ENCODE data around the gene TGFB1I1. TPM values are rescaled to one million over a fixed set of nuclear protein-coding genes. Genes with fewer than 3 reads are reported as not detected.
"Not testable (repeated sequence)": the region's sequence is repeated elsewhere in the genome, so short reads cannot be mapped to it uniquely, and the experiment has no call there.

Gene TGFB1I1
- total RNA-seq, 1 experiment from 2014 or later: 9.3 TPM

DNA sequence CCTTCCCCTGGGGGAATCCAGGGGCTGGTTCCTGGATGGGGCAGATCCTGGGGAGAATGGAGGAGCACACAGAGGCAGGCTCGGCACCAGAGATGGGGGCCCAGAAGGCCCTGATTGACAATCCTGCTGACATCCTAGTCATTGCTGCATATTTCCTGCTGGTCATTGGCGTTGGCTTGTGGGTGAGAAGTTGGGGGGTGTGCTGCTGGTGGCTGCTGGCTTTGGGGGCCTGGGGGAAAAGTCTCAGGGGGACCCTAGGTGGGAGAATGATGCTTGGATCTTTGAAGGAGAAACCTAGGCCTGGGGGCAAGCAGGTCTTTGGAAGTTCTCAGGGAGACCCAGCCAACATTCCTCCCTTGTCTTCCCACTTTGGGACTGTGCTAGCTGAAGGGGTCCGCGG, 11.1 kb downstream of the TGFB1I1 start, which contains the start of gene SLC5A2:
TSS of gene SLC5A2 (plus strand) at position 43 of the 400 bp plus-strand sequence. CDS start at position 57, 14 bp downstream.
- no peaks in the 10 kb centered on the region for H3K9me3 Mint-ChIP-seq (ENCODE audit: unreplicated experiment)
- H3K27me3 ChIP-seq (replicated peaks; ENCODE audit: control insufficient read depth, insufficient read depth, low read length): no peaks in the 10 kb centered on the region
- no peak within 1 kb of the TSS for H3K4me3 Mint-ChIP-seq (ENCODE audit: unreplicated experiment)
- BruUV-seq (replicated peaks): no TSS peak
- DNase-seq: no peak
- POLR2A ChIA-PET: no interaction called here
- no peak within 1 kb of the TSS for H3K27ac Mint-ChIP-seq (ENCODE audit: unreplicated experiment)
- H3K36me3 Mint-ChIP-seq (ENCODE audit: insufficient read depth, unreplicated experiment): peaks cover 13% of the 10 kb centered on the region
- H3K4me1 ChIP-seq: peaks cover 21% of the 10 kb centered on the region
- H3K4me1 Mint-ChIP-seq (ENCODE audit: low read depth, unreplicated experiment): no peaks in the 10 kb centered on the region
- no peak within 1 kb of the TSS for H3K4me3 ChIP-seq (ENCODE audit: low read depth, low read length)
- H3K27me3 Mint-ChIP-seq (ENCODE audit: insufficient read depth, unreplicated experiment): no peaks in the 10 kb centered on the region
- H3K36me3 ChIP-seq (ENCODE audit: control insufficient read depth, insufficient read depth, low read length): no peaks in the 10 kb centered on the region
- CTCF ChIA-PET: no interaction called here
- intact Hi-C loops (cut with micrococcal nuclease; ENCODE audit: unreplicated experiment): no loop called here
- no peaks in the 10 kb centered on the region for H3K9me3 ChIP-seq
- no peak for TF ChIP-seq CTCF (IDR thresholded peaks at IDR 0.05; ENCODE audit: insufficient read depth in 1 of 2, low read depth in 1 of 2, low read length in 1 of 2, severe bottlenecking in 1 of 2, unreplicated experiment in 1 of 2)

DNA sequence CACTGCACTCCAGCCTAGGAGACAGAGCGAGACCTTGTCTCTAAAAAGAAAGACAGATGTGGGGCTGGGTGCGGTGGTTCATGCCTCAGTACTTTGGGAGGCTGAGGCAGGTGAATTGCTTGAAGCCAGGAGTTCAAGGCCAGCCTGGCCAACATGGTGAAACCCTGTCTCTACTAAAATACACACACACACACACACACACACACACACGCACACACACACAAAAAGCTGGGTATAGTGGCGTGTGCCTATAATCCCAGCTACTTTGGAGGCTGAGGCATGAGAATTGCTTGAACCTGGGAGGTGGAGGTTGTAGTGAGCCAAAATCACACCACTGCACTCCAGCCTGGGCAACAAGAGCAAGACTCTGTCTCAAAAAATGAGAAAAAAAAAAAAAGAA, 12.1 kb downstream of the TGFB1I1 start:
- H3K27me3 Mint-ChIP-seq (ENCODE audit: insufficient read depth, unreplicated experiment); CTCF ChIA-PET; BruUV-seq (replicated peaks): not testable (repeated sequence)

DNA sequence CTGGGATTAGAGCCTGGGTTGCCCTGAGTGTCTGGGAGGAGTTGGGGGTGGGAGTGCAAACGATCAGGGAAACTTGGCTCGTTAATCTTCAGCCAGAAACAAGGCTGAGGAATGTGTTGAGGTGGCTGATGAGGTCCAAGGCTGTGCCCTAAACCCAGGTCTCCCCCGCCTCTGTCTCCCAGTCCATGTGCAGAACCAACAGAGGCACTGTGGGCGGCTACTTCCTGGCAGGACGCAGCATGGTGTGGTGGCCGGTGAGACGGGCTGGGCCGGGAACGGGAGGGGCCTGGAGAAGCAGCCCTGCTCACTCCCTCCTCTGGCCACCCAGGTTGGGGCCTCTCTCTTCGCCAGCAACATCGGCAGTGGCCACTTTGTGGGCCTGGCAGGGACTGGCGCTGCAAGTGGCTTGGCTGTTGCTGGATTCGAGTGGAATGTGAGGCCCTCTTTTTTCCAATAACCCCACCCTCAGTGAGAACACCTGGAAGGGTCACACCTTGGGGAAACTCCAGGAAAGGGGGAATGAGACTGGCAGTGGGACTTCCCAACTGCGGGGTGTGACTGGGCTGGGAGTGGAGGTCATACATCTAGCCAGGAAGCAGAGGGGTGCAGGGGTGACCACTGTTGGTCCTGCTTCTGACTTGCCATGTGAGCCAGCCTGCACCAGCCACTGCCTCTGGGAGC, 12.7 kb downstream of the TGFB1I1 start:
- TF ChIP-seq CTCF (IDR thresholded peaks at IDR 0.05; ENCODE audit: insufficient read depth in 1 of 2, low read depth in 1 of 2, low read length in 1 of 2, severe bottlenecking in 1 of 2, unreplicated experiment in 1 of 2): peak in 1 of 2 experiments; percentile 8
- H3K4me1 ChIP-seq: peaks cover 18% of the 10 kb centered on the region
- Mint-ChIP-seq H3K27me3 (ENCODE audit: insufficient read depth, unreplicated experiment) (no peaks in the 10 kb centered on the region), H3K4me1 (ENCODE audit: low read depth, unreplicated experiment) (no peaks in the 10 kb centered on the region), H3K36me3 (ENCODE audit: insufficient read depth, unreplicated experiment) (peaks cover 18% of the 10 kb centered on the region), H3K4me3 (ENCODE audit: unreplicated experiment) (peak overlapping the region; percentile 67), H3K27ac (ENCODE audit: unreplicated experiment) (peak overlapping the region; percentile 89), H3K9me3 (ENCODE audit: unreplicated experiment) (no peaks in the 10 kb centered on the region)
- ChIA-PET CTCF (no interaction called here), POLR2A (interaction anchor here (0.7 kb wide), 1 partner anchor 24 kb away, joined by 3 read pairs; the partner anchor contains the start of gene RUSF1)
- no peaks in the 10 kb centered on the region for H3K36me3 ChIP-seq (ENCODE audit: control insufficient read depth, insufficient read depth, low read length)
- no peaks in the 10 kb centered on the region for H3K9me3 ChIP-seq
- DNase-seq: peak; percentile 87 to 93
- H3K27me3 ChIP-seq (replicated peaks; ENCODE audit: control insufficient read depth, insufficient read depth, low read length): no peaks in the 10 kb centered on the region
- H3K4me3 ChIP-seq (ENCODE audit: low read depth, low read length): peak overlapping the region; percentile 21
- TSS peak; percentile 79 for BruUV-seq (replicated peaks)
- intact Hi-C loops (cut with micrococcal nuclease; ENCODE audit: unreplicated experiment): loop anchor here (1.0 kb wide), 2 partner anchors 25 to 213 kb away; partner anchors contain the start of gene ARMC5

More for the DNA sequence above, 12.1 kb downstream of the TGFB1I1 start:
- Mint-ChIP-seq H3K27ac (ENCODE audit: unreplicated experiment) (peak overlapping the region; percentile 89), H3K36me3 (ENCODE audit: insufficient read depth, unreplicated experiment) (peaks cover 15% of the 10 kb centered on the region), H3K4me3 (ENCODE audit: unreplicated experiment) (peak overlapping the region; percentile 67)
- H3K9me3 ChIP-seq; DNase-seq; H3K27me3 ChIP-seq (replicated peaks; ENCODE audit: control insufficient read depth, insufficient read depth, low read length); H3K36me3 ChIP-seq (ENCODE audit: control insufficient read depth, insufficient read depth, low read length); H3K4me3 ChIP-seq (ENCODE audit: low read depth, low read length); H3K9me3 Mint-ChIP-seq (ENCODE audit: unreplicated experiment); H3K4me1 Mint-ChIP-seq (ENCODE audit: low read depth, unreplicated experiment): not testable (repeated sequence)
- peaks cover 18% of the 10 kb centered on the region for H3K4me1 ChIP-seq
- POLR2A ChIA-PET: interaction anchor here (0.7 kb wide), 1 partner anchor 24 kb away, joined by 3 read pairs; the partner anchor contains the start of gene RUSF1
- intact Hi-C loops (cut with micrococcal nuclease; ENCODE audit: unreplicated experiment): loop anchor here (1.0 kb wide), 2 partner anchors 25 to 213 kb away; partner anchors contain the start of gene ARMC5

All from Caco-2 (cell line).